HG02938 (cell line): Measurements from ENCODE around the gene CROCC2.

ENCODE experiments used
- ATAC-seq: cut with Tn5 transposase; IDR thresholded peaks from one replicate; pipeline ENCODE4 v1.9.1; 2021; ENCODE audit warnings: mild to moderate bottlenecking, moderate library complexity; ENCODE audit not compliant: unreplicated experiment

CROCC2 gene

DNA sequence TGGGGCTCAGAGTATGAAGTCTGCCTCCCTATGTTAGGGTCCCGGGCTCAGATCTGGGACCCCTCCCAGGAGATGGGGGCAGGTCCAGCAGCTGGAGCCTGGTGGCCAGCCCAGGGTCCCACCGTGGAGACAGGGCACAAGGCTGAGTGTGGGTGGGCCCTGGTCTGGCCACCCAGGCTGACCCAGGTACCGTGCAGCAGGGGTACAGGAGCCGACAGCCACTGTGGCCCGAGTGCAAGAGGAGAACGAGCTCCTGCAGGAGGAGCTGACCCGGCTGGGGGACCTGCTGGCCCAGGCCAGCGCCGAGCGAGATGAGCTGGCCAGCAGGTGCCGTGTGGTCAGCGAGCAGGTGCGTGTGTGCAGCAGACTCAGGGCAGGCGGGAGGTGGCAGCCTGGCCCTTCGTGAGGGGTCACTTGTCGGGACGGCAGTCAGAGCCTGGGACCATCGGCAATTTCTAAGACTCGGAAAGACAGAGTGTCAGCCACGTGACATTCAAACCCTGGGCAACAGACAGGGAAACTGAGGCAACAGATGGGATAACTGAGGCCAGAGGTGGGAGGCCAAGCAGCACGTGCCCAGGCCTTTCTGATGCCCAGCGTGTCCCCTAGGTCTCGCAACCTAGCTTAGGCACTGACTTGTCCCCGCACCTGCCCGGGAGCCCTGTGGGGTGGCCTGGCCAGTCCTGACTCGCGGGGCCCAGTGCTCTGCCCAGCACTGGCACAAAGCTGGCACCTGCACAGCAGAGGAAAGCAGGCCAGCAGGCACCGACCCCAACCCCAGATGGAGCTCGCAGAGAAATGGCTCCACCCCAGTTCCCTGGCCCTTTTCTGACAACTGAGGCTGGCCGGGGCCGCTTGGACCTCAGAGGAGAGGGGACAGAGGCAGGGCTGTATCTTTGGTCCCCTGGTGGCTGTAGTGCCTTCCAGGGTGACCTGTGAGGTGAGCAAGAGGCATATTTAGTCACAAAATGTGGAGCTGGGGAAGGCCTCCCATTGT, 13.9 kb downstream of the CROCC2 start:
- ATAC-seq, result no peak

- no peak for ATAC-seq
Measured at GRCh38 chr2:240920783-240921231, 14.7 kb downstream of the CROCC2 start.

DNA sequence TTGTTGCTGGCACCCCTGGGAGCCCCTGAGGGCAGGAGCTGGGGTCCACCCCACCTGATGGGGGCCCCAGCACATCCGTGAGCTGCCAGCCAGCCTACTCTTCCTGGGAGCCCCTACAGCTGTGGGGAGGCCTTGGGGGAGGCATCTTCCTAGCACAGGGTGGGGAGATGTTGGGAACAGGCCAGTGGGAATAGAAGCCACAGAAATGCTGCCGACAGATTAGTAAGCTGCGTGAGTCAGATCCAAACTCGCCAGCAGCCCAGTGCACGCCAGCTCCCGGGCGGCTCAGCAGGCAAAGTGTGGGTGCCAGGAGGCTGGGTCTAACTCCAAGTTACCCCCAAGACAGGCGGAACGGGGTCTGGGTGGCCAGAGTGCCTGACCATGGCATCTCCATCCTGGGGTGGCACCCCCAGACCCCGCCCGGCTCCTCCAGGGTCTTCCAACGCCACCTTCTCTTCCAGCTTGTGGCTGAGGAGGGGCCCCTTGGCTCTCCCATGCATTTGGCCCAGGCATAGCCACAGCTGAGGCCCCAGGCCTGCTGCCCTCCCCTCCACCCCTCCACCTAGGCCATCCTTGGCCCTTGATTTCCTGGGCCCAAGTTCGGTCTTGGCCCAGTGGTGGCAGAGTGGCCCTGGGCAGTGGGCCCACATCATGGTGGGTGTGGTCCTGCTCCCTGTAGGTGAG, 15.3 kb downstream of the CROCC2 start:
- no peak for ATAC-seq

GRCh38 chr2:240921995-240922244, 15.8 kb downstream of the CROCC2 start:
- no peak for ATAC-seq

- ATAC-seq, result no peak
Measured at GRCh38 chr2:240922245-240922981, 16.3 kb downstream of the CROCC2 start.

GRCh38 chr2:240922982-240923537, 16.9 kb downstream of the CROCC2 start:
- no peak for ATAC-seq

DNA sequence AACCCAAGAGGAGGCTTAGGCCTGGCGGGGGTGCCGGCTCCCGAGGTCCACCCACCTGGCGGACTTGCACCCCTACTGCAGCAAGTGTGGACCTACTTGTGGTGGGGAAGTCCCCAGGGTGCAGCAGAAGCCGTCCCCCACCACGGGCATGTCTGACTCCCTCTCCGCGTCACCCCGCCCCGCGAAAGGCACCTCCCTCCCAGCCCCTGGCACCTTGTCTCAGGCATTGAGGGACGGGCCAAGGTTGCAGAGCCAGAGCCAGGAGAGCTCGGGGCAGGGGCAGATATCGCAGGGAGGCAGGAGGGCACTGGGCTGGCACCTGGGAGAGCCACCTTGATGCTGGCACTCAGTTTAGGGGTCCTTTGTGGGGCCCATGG, 19.0 kb downstream of the CROCC2 start:
- no peak for ATAC-seq

GRCh38 chr2:240925568-240926515, 19.7 kb downstream of the CROCC2 start:
- ATAC-seq, result no peak

- no peak for ATAC-seq
Measured at GRCh38 chr2:240926516-240927389, 20.6 kb downstream of the CROCC2 start.

DNA sequence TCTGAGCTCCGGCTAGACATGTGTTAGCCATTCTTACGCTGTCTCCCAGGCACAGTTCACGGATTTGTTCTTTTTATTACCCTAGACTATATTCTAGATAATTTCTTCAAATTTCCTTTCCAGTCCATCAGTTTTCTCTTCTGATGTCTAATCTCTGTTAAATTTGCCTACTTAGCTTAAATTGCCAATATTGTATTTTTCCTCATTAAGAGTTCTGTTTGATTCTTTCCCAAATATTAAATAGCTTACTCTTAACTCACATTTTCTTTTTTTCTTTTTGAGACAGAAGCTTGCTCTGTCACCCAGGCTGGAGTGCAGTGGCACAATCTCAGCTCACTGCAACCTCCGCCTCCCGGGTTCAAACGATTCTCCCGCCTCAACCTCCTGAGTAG, 21.2 kb downstream of the CROCC2 start:
- no peak for ATAC-seq

DNA sequence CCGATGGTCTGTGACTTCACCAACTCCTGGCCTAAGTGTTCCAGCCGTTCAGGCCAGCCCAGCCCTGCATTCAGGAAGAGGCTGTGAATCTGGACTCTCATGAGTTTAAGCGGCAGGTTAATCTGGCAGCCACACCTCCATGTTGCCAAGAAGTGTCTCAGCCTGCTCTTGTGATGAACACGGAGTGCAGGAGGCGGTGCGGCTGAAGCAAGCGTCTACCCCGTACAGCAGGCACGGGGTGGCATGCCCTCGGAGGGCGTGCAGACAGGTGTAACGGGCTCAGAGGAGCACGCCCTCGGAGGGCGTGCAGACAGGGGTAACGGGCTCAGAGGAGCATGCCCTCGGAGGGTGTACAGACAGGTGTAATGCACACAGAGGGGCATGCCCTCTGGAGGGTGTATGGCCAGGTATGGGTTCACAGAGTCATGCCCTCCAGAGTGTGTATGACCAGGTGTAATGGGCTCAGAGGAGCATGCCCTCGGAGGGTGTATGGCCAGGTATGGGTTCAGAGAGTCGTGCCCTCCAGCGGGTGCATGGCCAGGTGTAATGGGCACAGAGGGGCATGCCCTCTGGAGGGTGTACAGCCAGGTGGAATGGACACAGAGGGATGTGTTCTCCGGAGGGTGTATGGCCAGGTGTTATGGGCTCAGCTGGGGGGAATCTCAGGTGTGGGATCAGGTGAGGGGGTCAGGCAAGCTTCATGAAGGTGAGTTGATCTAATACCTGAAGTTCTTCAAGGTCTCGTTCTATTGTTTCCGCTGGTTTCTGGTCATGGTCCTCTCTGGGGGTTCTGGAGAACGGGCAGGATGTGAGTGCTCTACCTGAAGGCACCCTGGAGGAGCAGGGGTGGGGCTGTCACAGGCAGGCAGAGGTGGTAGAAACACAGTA, 22.6 kb downstream of the CROCC2 start:
- ATAC-seq, result no peak

DNA sequence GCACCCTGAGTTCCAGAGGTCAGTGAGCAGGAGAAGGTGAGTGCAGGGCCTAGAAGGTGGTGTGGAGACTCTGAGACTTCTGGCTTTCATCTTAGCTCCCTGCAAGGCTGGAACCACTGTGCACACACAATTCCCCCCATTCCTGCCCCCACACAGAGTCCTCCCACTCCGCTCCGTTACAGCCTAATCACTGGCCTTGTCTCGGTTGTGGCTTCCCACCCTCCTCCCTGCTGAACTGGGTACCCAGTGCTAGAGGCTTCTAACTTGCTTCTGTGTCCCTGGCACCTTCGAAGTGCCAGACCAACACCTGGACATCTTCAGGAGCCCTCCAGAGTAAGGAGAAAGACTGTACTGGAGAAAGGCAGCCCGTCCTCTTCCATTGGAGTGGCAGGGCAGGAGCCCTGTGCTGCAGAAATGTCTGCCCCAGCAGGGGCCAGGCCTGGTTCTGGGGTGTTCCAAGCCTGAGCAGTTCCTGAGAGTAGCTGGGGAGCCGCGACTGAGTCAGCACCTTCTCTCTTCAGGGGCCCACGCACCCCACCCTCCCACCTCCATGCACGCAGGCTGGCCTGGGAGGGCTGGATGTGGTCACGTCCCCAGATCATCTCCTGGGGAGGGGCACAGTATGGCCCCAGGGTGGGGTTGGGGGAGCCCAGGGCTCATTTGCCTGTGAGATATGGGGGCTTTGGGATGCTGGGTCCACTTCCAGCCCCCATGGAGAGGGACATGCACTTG, 23.4 kb downstream of the CROCC2 start:
- no peak for ATAC-seq

DNA sequence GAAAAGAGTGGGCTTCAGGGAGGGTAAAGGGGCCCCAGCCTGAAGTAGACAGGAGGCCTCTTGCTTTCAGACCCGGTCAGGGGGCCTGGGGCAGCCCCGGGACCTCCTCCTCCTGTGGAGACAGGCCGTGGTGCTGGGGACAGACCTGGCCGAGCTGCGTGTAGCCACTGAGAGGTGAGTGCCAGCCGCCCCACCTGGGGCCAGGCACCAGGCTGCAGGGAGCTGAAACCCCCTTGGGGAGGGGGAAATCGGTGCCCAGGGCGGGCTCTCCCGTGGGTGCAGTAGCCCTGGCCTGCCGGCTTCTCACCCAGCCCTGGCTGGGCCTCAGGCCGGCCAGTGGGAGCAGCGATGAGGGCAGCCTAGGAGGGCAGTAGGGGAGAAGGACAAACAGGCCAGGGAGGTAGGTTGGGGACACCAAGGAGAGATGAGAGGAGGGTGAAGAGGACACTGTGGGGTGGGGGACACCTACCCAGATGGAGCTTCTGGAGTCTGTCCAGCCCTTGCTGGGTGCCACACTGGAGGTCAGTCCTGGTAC, 24.0 kb downstream of the CROCC2 start:
- ATAC-seq, result no peak

- no peak for ATAC-seq
Measured at GRCh38 chr2:240930631-240931318, 24.6 kb downstream of the CROCC2 start.

GRCh38 chr2:240931319-240931949, 25.3 kb downstream of the CROCC2 start:
- no peak for ATAC-seq

GRCh38 chr2:240932001-240932723, 26.0 kb downstream of the CROCC2 start:
- no peak for ATAC-seq
